Measurements from ENCODE around the gene TOR3A. TPM values are rescaled to one million over a fixed set of nuclear protein-coding genes. Genes with fewer than 3 reads are reported as not detected.

The TOR3A gene
- total RNA-seq, 1 donor from 2014 or later: 27.5 TPM

DNA sequence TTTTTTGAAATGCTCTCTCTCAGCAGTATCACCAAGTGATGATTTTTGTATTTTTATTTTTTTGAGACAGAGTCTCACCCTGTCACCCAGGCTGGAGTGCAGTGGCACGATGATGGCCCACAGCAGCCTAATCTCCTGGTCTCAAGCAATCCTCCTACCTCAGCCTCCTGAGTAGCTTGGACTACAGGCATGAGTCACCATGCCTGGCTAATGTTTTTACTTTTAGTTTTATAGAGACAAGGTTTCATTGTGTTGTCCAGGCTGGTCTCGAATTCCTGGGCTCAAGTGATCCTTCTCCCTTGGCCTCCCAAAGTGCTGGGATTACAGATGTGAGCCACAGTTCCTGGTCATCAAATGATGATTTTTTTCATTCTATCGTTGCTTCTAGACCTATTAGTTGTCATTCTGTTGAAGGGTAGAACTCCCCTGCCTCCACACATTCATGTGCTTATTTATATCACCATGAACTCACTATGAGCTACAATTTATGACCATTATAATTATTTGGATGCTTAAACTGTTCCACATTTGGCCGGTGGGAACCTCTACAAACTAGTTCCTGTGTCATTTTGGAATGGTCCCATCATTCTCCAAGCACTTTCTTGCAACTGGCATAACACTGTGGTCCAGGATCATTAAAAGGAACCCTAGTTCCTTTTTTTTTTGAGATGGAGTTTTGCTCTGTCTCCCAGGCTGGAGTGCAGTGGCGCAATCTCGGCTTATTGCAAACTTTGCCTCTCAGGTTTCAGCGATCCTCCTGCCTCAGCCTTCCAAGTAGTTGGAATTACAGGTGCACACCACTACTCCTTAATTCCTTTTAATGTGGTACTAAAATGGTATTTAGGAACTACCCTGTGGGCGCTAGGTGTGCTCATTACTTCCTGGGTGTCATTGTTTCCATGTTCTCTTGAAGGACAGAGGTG, 20.2 kb upstream of the TOR3A start:
- no peak for DNase-seq (ENCODE audit: low read depth in 2 of 2)

DNA sequence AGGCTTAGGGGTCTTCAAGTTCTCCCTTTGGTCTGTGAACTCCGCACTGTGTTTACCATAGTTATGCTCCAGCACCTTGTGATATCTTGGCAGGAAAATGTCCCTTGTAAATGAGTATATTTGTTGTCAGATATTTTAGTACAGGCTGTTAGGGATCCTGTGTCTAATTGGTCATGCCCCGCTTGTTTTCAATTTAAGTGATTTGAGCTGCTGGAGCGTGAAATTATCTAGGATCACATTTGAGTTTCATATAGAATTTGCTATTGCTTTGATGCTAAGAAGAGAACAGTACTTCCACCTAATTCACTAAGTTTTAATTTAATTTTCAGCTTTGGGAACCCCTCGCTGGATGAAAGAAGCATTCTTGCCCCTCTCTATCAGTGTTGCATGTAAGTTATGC, 15.4 kb upstream of the TOR3A start:
- DNase-seq (ENCODE audit: low read depth in 2 of 2): no peak

DNA sequence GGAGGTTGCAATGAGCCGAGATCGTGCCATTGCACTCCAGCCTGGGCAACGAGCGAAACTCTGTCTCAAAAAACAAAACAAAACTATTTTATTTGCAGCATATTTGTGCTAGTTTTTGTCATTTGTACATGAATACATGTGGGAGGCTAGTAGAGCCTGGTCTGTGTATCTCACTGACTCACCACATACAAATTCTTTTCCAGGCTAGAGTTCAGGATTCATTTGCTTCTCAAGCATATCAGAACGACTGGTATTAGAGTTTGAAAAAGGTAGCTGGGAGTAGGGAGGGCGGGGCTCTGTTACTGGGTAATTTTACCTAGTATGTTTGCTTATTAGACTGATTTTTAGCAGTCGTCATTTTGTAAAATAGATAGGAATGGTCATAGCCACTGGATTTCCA, 4.5 kb upstream of the TOR3A start:
- DNase-seq (ENCODE audit: low read depth in 2 of 2): no peak

DNA sequence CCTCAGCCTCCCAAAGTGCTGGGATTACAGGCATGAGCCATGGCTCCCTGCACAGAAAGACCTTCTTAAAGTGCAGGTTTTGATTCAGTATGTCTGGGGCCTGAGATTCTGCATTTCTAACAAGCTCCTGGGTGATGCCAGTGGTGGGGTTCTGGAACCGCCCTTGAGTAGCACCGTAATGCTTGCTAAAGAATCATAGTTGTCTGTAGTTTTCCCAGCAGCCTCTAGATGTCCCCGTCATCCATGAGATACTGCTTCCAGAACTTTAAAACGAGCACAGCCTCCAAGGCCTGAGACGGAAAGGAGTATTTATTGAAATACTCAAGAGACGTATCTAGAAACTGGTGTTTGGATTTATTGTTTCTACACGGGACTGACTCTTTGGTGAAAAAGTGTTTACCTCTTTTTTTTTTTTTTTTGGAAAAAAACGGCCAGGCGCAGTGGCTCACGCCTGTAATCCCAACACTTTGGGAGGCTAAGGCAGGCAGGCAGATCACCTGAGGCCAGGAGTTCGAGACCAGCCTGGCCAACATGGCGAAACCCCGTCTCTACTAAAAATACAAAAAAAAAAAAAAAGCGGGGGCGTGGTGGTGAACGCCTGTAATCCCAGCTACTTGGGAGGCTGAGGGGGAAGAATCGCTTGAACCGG, 2.6 kb upstream of the TOR3A start:
- peak; percentile 54 to 79 for DNase-seq (ENCODE audit: low read depth in 2 of 2)

DNA sequence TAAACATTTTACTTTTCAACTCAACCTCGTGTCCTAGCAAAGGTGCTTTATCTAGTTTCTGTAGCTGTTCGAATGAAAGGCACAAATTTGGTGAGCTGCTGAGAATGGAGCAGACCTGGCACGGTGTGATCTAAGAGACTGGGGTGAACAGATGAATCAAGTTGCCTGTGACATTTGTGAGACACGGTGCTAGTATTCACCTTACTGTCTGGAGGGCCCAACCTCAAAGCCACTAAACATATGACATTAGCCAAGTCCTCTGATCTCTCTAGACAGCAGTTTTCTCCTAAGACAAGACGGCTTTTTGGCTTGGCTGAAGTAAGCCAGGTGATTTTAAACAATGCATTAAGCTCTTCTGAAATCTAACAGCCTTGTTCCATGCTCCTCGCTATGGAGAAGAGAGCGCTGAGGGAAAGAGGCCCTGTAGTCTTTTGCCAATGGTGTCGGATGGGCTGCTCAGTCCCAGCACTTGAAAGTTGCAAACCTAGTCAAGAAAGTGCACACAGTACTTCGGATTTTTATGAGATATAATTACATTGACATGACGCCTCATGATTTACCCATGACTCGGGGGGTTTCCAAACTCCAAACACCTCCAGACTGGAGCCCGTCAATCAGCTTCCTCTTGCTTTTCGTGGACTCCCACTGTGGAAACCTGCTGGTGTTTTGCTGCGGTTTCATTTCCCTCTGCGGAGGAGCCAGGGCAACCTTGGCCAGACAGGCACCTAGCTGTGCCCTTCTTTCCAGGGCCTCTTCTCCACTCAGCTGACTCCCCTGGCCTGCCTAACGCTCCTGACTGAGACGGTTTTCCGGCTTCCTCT, 794 bp upstream of the TOR3A start:
- DNase-seq (ENCODE audit: low read depth in 2 of 2): no peak

DNA sequence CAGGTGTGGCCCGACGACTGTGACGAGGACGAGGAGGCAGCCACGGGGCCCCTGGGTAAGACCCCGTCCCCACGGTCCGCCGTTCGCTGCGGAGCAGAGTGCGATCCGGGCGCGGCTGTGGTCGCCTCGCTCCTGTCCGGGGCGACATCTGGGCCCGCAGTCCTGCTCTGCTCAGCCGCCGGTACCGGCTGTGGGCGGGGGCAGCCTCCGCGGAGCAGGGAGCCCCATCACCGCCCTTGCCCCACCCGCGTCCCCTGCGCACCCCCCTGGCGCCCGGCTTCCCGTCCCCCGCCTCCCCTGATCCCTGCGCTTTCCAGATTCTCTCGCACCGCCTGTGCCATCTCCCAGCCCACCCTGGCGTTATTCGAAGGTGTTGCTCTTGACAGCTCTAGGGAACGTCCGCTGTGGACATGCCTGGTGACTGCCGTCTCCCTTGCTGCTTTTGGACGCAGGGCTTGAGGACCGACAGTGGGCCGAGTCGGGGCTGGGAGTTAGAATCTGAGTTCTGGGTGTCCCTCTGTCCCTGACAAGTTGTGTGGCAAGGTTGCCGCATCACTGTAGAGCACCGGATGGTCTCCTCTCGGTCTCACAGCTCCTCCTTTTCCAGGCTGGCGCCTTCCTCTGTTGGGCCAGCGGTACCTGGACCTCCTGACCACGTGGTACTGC, 596 bp downstream of the TOR3A start:
- no peak for DNase-seq (ENCODE audit: low read depth in 2 of 2)

DNA sequence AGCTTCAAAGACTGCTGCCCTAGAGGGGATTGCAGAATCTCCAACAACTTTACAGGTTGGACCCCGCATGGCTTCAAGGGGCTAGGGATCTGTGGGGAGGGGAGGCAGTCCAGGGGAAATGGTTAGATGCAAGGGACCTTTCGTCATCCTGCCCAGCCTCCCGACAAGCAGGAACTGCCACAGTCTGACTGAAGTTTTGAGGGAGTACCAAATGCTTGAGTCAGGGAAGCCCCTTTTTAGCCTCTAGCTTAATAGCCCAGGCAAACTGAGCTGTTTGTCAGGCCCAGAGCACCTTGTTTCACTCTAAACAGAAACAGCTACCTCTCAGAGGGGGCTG, 1.1 kb downstream of the TOR3A start:
- DNase-seq (ENCODE audit: low read depth in 2 of 2): peak in 1 of 2 donors; percentile 39

DNA sequence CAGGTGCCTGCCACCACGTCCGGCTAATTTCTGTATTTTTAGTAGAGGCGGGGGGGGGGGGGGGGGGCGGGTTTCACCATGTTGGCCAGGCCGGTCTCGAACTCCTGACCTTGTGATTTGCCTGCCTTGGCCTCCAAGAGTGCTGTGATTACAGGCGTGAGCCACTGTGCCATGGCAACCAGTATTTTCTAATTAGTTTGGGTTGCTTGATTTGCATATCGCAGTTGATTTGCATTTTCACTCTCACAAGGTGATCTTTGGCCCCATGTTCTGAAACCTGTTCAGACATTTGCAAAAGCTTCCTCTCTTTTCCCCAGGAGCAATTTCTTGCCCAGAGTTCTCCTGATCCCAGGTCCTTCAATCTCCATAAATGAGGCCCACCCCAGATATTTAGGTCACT, 1.7 kb downstream of the TOR3A start:
- DNase-seq (ENCODE audit: low read depth in 2 of 2): no peak

DNA sequence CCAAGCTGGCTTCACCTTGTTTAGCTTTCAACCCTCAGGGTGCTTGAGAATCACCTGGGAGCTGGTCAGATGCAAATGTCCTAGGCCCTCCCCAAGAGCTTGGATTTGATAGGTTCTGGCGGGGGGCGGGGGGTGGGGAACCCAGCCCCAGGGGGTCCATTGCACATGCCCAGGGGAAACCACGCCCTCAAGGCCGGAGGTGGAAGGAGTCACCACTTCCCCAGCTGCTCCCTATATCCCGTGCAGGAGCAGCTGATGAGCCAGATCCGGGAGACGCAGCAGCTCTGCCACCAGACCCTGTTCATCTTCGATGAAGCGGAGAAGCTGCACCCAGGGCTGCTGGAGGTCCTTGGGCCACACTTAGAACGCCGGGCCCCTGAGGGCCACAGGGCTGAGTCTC, 5.8 kb downstream of the TOR3A start:
- DNase-seq (ENCODE audit: low read depth in 2 of 2): peak; percentile 68 to 80

DNA sequence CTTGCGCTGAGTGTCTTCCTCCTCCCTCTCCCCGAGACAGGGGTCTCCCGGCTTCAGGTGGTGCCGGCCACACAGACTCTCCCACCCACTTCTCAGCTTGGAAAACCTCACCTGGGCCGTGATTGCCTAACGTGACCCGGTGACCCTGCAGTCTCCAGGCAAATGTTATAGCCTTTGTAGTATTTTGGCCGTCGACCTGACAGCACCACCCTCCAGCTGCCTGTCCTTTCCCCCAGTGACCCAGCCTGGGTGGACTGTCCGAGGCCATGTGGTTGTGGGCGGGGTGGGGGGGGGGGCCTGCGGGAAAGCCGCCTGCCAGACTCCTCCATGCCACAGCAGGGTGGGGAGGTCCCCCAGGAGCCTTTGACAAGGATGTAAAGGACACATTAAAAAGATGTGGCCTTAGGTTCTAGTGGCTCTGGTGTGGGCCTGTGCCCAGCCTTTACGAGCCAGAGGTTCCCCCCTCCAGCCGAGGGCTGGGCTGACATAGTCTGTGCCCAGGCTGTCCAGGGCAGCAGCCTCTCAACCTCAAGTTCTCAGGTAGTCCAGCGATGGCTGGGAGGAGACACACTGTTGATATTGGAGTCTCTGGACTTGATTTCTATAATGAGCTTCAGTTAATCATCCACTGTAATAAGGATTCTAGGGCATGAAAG, 8.1 kb downstream of the TOR3A start:
- DNase-seq (ENCODE audit: low read depth in 2 of 2): no peak

DNA sequence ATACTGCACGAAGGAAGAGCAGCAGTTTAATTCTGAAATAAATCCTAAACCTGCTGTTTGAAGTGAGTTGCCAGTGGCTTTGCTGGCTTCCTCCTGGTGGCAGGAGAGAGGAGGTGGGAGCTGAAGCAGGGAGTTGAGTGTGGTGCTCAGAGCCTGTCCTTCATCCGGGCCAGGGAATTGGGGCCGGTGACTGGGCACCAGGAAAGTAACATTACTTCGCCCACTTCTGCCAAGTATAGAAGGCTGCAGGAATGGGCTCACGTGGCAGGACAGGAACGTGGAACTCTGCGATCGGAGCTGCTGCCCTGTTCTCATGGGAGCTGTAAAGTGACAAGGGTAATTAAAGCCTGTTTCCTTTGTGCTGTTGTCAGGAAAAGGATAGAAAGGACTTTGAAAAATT, 8.7 kb downstream of the TOR3A start:
- DNase-seq (ENCODE audit: low read depth in 2 of 2): no peak

DNA sequence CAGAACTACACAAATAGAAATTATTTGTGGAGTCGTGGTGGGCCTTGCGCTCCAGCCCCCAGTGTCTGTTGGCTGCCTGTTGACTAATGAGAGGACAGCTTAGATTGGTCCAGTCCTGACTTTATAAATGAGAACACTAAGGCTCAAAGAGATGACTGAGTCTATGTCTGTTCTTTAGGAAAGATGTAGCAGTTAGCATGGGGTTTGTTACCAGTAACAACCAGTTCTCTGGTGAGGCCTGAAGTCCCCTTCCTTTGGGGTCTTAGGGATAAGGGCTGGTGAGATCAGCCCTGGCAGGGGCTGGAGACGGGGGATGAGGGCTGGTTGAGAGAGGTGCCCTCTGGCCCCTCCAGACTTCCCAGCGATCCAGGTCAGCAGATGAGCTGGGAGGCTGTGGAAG, 9.1 kb downstream of the TOR3A start:
- DNase-seq (ENCODE audit: low read depth in 2 of 2): no peak

DNA sequence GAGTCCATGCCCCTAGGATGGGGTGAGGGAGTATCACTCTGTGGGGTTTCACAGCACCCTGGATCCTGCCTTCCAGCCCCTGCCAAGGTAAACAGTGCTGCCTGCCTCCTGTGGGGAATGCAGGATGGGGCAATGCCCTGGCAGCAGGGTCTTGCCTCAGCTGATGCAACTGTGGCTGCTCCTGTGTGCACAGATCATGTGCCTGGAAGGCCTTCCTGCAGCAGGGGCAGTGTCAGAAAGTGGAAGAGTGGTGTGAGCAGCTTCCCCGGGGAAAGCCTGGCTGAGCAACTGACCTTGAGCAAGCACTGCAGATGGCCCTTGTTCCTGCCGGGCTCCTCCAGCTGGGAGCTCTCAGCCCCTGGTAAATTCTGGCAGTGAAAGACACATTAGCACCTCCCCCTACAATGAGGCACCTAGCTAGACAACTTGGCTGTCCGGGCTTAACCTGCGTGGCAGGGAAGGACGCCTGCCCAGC, 9.9 kb downstream of the TOR3A start:
- no peak for DNase-seq (ENCODE audit: low read depth in 2 of 2)

DNA sequence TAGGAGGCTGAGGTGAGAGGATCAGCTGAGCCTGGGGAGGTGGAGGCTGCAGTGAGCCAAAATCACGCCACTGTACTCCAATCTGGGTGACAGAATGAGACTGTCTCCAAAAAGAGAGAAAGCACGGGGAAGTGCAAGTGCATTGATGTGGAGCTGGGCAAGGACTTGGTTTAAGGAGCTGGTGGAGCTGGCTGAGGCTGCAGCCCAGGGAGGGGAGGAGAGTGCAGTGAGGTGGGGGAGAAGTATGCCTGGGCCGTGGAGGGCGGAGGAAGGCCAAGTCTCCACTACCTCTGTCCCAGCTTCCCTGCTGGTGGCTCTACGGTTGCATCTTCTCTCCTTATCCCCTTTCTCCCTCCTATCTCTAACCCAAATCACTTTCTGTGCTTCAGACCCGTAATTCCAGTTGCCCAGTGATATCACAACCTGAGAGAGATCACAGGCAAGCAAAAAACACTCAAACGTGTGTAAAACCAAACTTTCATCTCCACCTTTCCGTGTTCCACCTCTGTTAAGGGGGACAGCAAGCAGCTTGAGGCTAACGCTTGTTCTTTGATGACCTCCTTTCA, 11.1 kb downstream of the TOR3A start:
- DNase-seq (ENCODE audit: low read depth in 2 of 2): no peak

DNA sequence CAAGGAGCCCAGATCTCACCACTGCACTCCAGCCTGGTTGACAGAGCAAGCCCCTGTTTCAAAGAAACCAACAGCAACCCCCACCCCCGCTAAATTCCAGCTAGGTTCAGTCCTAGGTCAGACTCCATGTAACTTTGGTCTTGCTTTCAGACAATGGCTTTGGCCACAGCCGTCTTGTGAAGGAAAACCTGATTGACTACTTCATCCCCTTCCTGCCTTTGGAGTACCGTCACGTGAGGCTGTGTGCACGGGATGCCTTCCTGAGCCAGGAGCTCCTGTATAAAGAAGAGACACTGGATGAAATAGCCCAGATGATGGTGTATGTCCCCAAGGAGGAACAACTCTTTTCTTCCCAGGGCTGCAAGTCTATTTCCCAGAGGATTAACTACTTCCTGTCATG, 12.9 kb downstream of the TOR3A start:
- DNase-seq (ENCODE audit: low read depth in 2 of 2): peak in 1 of 2 donors; percentile 31

DNA sequence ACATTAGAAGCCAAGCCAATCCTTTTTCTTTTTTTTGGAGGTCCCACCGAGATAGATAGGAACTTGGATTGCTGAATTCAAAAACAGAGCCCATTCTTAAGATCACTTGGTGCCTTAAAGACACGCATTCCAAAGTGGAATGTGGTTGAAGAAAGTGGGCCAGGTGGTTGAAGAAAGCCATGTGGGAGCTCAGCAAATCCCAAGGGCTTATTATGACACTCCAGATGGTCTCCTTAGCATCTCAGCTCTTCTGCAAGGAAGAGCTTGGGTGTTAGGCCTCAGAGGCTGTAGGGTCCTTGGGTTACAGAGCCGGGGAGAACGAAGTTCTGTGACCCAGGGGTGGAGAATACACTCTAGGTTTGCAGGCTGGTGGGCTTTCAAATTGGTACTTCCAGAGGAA, 13.5 kb downstream of the TOR3A start:
- DNase-seq (ENCODE audit: low read depth in 2 of 2): no peak

DNA sequence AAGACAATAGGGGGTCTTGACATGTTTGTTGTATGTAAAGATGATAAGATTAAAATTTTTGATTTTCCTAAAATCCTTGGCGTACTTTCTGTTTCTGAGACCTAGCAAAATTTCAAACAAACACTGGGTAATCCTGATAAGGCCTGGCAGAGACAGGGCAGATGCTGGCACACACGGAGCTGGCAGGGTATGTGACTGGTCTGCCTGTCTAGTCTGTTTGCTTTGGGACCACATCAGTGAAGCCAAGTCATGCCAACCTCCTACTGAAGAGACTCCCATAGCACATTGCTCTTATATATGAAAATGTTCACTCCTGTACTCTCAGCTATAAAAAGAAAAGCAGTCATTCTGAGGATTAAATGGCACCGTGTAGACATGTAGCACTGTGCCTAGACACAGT, 14.1 kb downstream of the TOR3A start:
- no peak for DNase-seq (ENCODE audit: low read depth in 2 of 2)

DNA sequence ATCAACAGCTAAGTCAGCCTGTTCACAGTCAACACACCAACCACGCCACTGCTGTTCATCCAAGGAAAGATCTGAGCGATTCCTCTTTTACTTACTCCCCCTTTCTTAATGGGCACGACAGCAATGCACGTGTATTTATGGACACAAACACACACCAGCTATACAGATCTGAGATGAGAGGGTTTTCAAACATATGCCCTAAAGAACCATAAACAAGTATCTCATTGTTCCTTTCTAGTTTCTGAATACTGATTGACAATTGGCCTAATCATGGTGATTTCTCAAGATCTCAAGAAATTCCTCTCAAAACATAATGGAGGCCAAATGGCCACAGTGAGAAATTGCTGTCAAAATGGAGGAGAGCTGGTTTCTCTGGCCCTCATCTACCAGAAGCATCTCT, 18.0 kb downstream of the TOR3A start:
- DNase-seq (ENCODE audit: low read depth in 2 of 2): no peak

DNA sequence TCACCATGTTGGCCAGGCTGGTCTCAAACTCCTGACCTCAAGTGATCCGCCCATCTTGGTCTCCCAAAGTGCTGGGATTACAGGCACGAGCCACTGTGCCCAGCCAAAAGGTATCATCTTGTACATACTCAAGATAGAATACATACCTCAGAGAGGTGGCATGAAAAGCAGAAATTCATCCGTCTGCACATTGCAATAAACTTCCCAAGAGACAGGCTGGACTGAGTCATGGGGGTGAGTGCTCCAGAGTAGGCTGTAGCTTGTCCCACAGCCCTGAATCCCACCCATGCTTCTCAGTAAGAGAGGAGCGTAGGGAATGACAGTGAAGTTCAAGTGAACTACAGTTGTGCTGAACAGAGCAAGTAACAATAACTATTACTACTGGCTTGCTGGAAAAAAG, 19.7 kb downstream of the TOR3A start:
- no peak for DNase-seq (ENCODE audit: low read depth in 2 of 2)

DNA sequence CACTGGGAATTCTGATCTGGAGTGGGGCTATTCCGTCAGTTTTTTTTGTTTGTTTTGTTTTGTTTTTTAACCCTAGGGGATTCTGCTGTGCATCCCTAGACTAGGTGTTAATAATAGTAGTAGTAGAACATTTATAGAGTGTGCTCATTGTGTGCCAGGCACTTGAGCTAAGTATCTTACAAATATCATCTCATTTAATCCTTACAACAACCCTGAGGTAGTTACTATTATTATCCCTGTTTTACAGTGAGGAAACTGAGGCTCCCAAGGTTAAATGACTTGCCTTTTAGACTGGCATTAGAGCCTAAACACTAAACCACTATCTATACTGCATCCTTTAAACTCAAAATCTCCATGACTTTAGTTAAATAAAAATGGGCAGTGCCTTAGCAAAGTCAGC, 22.1 kb downstream of the TOR3A start:
- DNase-seq (ENCODE audit: low read depth in 2 of 2): no peak
